GM12878 (cell line): ENCODE data around the gene AGBL3.

Experiments
- CREB1 ChIP-seq: IDR thresholded peaks from 2 replicates; pipeline ENCODE4 v1.6.1; 2012; ENCODE audit warnings: low read depth, mild to moderate bottlenecking, inconsistent platforms
- SREBF2 ChIP-seq: IDR thresholded peaks from 2 replicates; pipeline ENCODE4 v1.6.1; 2012; ENCODE audit warnings: mild to moderate bottlenecking, low read length
- SRF ChIP-seq, 2 experiments: IDR thresholded peaks; 2 replicates each; pipeline ENCODE4 v1.6.1; 2011; ENCODE audit warnings: low read depth in 2 of 2, low read length in 2 of 2, mild to moderate bottlenecking in 1 of 2, moderate library complexity in 1 of 2
- ZNF24 ChIP-seq: fragments of 450-650 bp; IDR thresholded peaks from 2 replicates; pipeline ENCODE4 v1.6.1; 2017; ENCODE audit warnings: antibody characterized with exemption, mild to moderate bottlenecking
- TF ChIP-seq, protein P1 (sequence below): IDR thresholded peaks from 2 replicates; pipeline ENCODE4 v1.6.1; 2011; ENCODE audit warnings: low read depth, mild to moderate bottlenecking, low read length, moderate library complexity, borderline replicate concordance; ENCODE audit errors: extremely low read depth
- TF ChIP-seq, protein P2 (sequence below): IDR thresholded peaks from 2 replicates; pipeline ENCODE4 v1.6.1; 2012; ENCODE audit warnings: low read depth, low read length, improper control_type of control experiment
- TF ChIP-seq, protein P3 (sequence below): IDR thresholded peaks from 2 replicates; pipeline ENCODE4 v1.6.1; 2011; ENCODE audit warnings: low read depth, low read length, improper control_type of control experiment, borderline replicate concordance
- TF ChIP-seq, protein P4 (sequence below), 3 experiments: IDR thresholded peaks in 2 of 3; conservative IDR thresholded peaks in 1 of 3; 2 replicates each; pipeline ENCODE4 v1.5.1; 2011; ENCODE audit warnings: low read depth in 3 of 3, low read length in 3 of 3, mild to moderate bottlenecking in 3 of 3, control low read depth in 2 of 3, moderate library complexity in 2 of 3, inconsistent platforms in 1 of 3, mixed read lengths in 1 of 3; ENCODE audit not compliant: control insufficient read depth in 2 of 3, insufficient read depth in 1 of 3; ENCODE audit errors: extremely low read depth in 1 of 3
- TF ChIP-seq, protein P5 (sequence below): IDR thresholded peaks from 2 replicates; pipeline ENCODE4 v1.6.1; 2012; ENCODE audit warnings: low read length, inconsistent platforms

DNA sequence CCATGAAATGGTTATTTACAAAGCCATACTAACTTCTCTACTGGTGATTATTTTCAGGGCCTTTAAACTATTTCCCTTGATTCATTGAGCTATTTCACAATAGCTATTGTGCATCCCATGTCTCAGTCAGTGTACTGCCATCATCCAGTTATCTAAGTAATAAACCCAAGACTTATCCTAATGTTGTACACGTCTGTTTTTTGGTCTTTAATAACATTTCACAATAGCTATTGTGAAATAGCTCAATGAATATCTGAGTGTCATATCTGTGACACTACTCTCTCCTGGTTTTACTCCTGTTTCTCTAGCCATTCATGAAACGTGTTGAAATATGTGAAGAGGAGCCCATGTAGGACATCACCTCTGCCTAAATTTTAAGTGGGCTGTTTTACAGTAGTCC, 125.1 kb downstream of the AGBL3 start:
- TF ChIP-seq, protein P1, sequence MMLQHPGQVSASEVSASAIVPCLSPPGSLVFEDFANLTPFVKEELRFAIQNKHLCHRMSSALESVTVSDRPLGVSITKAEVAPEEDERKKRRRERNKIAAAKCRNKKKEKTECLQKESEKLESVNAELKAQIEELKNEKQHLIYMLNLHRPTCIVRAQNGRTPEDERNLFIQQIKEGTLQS: no peak
- TF ChIP-seq, protein P2, sequence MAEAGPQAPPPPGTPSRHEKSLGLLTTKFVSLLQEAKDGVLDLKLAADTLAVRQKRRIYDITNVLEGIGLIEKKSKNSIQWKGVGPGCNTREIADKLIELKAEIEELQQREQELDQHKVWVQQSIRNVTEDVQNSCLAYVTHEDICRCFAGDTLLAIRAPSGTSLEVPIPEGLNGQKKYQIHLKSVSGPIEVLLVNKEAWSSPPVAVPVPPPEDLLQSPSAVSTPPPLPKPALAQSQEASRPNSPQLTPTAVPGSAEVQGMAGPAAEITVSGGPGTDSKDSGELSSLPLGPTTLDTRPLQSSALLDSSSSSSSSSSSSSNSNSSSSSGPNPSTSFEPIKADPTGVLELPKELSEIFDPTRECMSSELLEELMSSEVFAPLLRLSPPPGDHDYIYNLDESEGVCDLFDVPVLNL: no peak
- TF ChIP-seq CREB1 (no peak), SREBF2 (no peak), SRF (IDR thresholded peaks at IDR 0.05; ENCODE audit: low read depth in 2 of 2, low read length in 2 of 2) (no peak), ZNF24 (no peak)
- TF ChIP-seq, protein P3, sequence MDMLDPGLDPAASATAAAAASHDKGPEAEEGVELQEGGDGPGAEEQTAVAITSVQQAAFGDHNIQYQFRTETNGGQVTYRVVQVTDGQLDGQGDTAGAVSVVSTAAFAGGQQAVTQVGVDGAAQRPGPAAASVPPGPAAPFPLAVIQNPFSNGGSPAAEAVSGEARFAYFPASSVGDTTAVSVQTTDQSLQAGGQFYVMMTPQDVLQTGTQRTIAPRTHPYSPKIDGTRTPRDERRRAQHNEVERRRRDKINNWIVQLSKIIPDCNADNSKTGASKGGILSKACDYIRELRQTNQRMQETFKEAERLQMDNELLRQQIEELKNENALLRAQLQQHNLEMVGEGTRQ: no peak
- TF ChIP-seq, protein P4, sequence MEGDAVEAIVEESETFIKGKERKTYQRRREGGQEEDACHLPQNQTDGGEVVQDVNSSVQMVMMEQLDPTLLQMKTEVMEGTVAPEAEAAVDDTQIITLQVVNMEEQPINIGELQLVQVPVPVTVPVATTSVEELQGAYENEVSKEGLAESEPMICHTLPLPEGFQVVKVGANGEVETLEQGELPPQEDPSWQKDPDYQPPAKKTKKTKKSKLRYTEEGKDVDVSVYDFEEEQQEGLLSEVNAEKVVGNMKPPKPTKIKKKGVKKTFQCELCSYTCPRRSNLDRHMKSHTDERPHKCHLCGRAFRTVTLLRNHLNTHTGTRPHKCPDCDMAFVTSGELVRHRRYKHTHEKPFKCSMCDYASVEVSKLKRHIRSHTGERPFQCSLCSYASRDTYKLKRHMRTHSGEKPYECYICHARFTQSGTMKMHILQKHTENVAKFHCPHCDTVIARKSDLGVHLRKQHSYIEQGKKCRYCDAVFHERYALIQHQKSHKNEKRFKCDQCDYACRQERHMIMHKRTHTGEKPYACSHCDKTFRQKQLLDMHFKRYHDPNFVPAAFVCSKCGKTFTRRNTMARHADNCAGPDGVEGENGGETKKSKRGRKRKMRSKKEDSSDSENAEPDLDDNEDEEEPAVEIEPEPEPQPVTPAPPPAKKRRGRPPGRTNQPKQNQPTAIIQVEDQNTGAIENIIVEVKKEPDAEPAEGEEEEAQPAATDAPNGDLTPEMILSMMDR (IDR thresholded peaks at IDR 0.05 in 2 of 3, conservative IDR thresholded peaks at IDR 0.05 in 1 of 3; ENCODE audit: control insufficient read depth in 2 of 3, extremely low read depth in 1 of 3, insufficient read depth in 1 of 3, low read depth in 3 of 3, low read length in 3 of 3): no peak
- TF ChIP-seq, protein P5, sequence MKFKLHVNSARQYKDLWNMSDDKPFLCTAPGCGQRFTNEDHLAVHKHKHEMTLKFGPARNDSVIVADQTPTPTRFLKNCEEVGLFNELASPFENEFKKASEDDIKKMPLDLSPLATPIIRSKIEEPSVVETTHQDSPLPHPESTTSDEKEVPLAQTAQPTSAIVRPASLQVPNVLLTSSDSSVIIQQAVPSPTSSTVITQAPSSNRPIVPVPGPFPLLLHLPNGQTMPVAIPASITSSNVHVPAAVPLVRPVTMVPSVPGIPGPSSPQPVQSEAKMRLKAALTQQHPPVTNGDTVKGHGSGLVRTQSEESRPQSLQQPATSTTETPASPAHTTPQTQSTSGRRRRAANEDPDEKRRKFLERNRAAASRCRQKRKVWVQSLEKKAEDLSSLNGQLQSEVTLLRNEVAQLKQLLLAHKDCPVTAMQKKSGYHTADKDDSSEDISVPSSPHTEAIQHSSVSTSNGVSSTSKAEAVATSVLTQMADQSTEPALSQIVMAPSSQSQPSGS: no peak
